ENCODE measurements around the gene EML6.

EML6 gene

DNA sequence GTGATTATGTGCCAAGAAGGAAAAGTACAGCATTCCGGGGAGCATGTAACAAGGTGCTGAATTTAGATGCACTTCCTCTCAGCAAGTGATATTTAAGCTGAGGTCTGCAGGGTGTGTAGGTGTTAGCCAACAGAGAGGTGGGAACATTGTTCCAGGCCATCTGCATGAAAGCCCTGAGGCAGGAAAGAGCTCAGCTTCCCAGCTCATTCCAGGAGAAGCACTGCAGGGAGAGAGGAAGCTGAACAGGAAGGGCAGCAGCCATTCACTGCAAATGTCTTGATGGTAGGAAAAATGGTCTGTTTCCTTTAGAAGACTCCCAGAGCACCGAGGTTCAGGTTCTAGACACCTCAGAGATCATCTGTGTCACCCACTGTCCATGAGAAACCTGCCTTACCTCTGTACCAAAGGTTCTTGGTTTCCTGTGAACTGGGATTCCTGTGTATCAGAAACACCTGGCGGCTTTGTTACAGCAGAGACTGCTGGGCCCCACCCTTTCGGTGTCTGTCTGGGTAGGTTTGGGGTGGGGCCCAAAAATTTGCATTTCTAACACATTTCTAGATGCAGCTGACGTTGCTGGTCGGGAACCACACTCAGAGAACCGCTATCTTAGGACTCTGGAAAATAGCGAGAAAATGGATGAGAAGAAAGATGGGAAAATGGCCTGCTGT, 242.8 kb downstream of the EML6 start:
- no peak overlapping the region for H3K4me3 ChIP-seq (ENCODE audit: low read depth in 1 of 2, low read length in 2 of 2)
- H3K4me1 ChIP-seq (ENCODE audit: insufficient read depth, low read length): no peaks in the 10 kb centered on the region
- H3K36me3 ChIP-seq (ENCODE audit: insufficient read depth, low read length): peaks cover 4% of the 10 kb centered on the region
- H3K27ac ChIP-seq (ENCODE audit: low read depth, low read length): no peak overlapping the region
- H3K27me3 ChIP-seq (ENCODE audit: control insufficient read depth in 1 of 2, insufficient read depth in 2 of 2, low read length in 2 of 2): no peaks in the 10 kb centered on the region
- no peaks in the 10 kb centered on the region for H3K9me3 ChIP-seq (ENCODE audit: low read length)
- no peak overlapping the region for H3K9ac ChIP-seq (ENCODE audit: low read length)

DNA sequence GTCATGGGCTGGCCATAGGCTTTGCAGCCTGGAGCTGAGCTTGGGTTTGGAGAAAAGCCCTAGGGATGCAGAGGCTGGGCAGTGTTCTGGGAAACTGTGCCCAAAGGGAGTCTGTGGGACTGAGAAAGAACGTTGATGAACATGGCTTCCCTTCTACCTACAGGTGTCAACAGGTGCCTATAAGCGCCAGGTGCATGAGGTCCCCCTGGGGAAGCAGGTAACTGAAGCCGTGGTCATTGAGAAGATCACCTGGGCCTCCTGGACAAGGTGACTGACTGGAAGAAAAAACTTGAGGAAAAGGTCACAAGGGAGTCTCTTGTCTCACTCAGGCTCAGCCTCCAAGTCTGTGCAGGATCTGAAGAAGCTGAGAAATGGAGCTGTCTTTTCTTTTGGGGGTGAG, 243.4 kb downstream of the EML6 start:
- Histone ChIP-seq H3K9ac (ENCODE audit: low read length) (no peak overlapping the region), H3K27me3 (ENCODE audit: control insufficient read depth in 1 of 2, insufficient read depth in 2 of 2, low read length in 2 of 2) (no peaks in the 10 kb centered on the region), H3K4me1 (ENCODE audit: insufficient read depth, low read length) (no peaks in the 10 kb centered on the region), H3K9me3 (ENCODE audit: low read length) (no peaks in the 10 kb centered on the region), H3K4me3 (ENCODE audit: low read depth in 1 of 2, low read length in 2 of 2) (no peak overlapping the region), H3K36me3 (ENCODE audit: insufficient read depth, low read length) (peaks cover 4% of the 10 kb centered on the region), H3K27ac (ENCODE audit: low read depth, low read length) (no peak overlapping the region)

DNA sequence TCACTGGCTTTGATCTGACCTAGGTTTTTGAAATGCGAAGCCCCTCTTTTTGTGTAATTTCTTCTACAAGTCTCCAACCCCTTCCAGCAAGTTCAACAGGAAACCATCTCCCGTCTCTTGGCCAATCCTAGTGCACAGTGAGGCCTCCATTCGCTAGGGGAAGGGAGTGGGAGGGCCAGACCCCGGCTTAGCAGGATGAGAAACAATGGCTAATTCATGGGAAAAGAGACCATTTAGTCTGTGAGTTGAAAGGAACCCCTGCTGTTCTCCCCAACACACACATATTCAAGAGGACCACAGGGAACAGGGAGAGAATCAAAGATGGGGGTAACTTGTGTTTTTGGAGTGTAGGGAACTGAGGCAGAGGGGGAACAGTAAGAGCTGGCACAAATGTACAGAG, 243.8 kb downstream of the EML6 start:
- Histone ChIP-seq H3K27ac (ENCODE audit: low read depth, low read length) (no peak overlapping the region), H3K36me3 (ENCODE audit: insufficient read depth, low read length) (peaks cover 4% of the 10 kb centered on the region), H3K27me3 (ENCODE audit: control insufficient read depth in 1 of 2, insufficient read depth in 2 of 2, low read length in 2 of 2) (no peaks in the 10 kb centered on the region), H3K9me3 (ENCODE audit: low read length) (no peaks in the 10 kb centered on the region), H3K4me3 (ENCODE audit: low read depth in 1 of 2, low read length in 2 of 2) (no peak overlapping the region), H3K4me1 (ENCODE audit: insufficient read depth, low read length) (no peaks in the 10 kb centered on the region), H3K9ac (ENCODE audit: low read length) (no peak overlapping the region)

DNA sequence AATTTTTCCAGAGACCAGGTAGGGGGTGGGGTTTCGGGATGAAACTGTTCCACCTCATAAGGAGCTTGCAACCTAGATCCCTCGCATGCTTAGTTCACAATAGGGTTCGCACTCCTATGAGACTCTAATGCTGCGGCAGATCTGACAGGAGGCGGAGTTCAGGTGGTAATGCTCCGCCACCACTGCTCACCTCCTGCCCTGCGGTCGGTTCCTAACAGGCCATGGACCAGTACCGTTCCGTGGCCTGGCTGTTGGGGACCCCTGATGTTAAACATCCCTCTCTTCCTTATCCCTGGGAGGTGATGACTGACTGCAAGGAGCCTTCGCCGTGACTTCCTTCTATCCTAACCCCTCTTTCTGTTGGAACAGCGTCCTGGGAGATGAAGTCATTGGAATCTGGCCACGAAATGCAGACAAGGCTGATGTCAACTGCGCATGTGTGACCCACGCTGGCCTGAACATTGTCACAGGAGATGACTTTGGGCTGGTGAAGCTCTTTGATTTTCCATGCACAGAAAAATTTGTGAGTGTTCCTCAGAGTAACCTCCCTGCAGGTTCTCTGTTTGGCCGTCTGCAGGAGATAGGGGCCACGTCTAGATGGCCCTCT, 244.4 kb downstream of the EML6 start:
- Histone ChIP-seq H3K9ac (ENCODE audit: low read length) (no peak overlapping the region), H3K27ac (ENCODE audit: low read depth, low read length) (no peak overlapping the region), H3K27me3 (ENCODE audit: control insufficient read depth in 1 of 2, insufficient read depth in 2 of 2, low read length in 2 of 2) (no peaks in the 10 kb centered on the region), H3K4me3 (ENCODE audit: low read depth in 1 of 2, low read length in 2 of 2) (no peak overlapping the region), H3K36me3 (ENCODE audit: insufficient read depth, low read length) (peaks cover 4% of the 10 kb centered on the region), H3K4me1 (ENCODE audit: insufficient read depth, low read length) (no peaks in the 10 kb centered on the region), H3K9me3 (ENCODE audit: low read length) (no peaks in the 10 kb centered on the region)

DNA sequence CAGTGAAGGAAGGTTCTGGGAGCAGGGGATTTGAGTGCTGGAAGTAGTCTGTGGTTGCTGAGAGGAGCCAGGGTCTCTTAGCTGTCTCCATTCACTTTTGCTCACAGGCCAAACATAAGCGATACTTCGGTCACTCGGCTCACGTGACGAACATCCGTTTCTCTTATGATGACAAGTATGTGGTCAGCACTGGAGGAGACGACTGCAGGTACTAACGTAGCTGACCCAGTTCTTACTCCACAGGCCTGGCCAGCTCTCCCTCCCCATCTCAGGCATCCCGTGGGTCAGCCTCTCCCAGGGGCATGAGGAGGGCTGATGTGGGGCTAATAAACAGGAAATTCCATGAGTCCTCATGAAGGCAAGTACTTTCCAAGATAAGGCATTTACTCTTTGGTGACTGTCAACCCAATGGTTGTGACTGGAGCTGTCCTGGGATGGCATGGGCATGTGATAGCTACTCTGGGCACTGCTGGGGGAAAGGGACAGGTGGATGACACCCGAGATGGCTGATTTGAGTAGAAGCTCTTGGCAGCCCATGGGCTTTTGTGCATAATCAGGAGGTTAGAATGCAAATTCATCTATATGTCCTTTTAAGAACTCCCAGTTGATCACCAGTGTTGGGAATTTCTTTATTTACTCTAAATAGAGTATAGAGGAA, 245.2 kb downstream of the EML6 start:
- Histone ChIP-seq H3K27ac (ENCODE audit: low read depth, low read length) (no peak overlapping the region), H3K36me3 (ENCODE audit: insufficient read depth, low read length) (peaks cover 9% of the 10 kb centered on the region), H3K4me1 (ENCODE audit: insufficient read depth, low read length) (no peaks in the 10 kb centered on the region), H3K27me3 (ENCODE audit: control insufficient read depth in 1 of 2, insufficient read depth in 2 of 2, low read length in 2 of 2) (no peaks in the 10 kb centered on the region), H3K4me3 (ENCODE audit: low read depth in 1 of 2, low read length in 2 of 2) (no peak overlapping the region), H3K9ac (ENCODE audit: low read length) (no peak overlapping the region), H3K9me3 (ENCODE audit: low read length) (no peaks in the 10 kb centered on the region)

DNA sequence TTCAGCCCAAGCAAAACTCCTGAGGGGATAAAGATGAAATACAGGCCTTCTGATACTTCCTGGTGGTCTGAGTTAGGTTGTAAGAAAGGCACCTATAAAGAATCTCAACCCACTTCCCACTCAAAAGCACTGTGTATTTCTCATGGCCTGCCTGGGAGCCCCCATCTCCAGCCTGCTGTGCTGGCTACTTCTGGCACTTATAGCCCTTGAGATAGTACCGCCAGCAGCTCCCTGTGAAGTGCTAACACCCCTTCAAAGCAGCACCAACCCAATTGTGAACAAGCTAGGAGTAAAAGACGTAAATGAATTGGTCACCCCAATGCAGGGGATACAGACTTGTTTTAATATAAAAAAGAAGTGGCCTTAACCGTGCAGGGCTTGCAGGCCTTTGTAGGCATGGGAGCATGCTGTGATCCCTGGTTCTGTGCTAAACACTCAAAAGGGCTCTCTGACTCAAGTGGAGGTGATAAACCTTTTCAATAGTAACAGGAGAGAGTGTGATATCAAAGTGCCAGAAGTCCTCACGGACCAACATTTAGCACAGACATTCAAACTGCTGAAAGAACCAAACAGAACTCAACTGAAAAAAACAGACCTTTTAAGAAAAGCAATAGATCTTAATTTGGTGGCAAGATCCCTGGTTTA, 246.0 kb downstream of the EML6 start:
- Histone ChIP-seq H3K27me3 (ENCODE audit: control insufficient read depth in 1 of 2, insufficient read depth in 2 of 2, low read length in 2 of 2) (no peaks in the 10 kb centered on the region), H3K9me3 (ENCODE audit: low read length) (no peaks in the 10 kb centered on the region), H3K4me3 (ENCODE audit: low read depth in 1 of 2, low read length in 2 of 2) (no peak overlapping the region), H3K36me3 (ENCODE audit: insufficient read depth, low read length) (peaks cover 9% of the 10 kb centered on the region), H3K9ac (ENCODE audit: low read length) (no peak overlapping the region), H3K4me1 (ENCODE audit: insufficient read depth, low read length) (no peaks in the 10 kb centered on the region), H3K27ac (ENCODE audit: low read depth, low read length) (no peak overlapping the region)

DNA sequence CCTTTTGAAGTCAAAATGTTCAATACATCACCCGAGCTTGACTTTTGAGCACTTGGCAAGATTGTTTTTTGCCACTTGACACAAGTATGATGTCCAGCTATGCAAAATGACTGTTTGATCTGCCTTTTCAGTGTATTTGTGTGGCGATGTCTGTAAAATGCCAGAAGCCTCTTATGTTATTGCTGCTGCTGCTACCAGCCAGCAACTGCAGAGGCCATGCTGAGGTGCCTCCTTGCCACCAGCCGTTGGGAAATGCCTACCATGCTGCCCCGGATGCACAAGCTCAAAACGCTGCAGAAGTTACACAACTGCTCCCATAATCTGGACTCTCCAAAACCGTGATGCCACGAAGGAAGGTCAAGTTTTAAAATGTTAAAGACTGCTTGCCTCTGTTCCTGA, 246.5 kb downstream of the EML6 start:
- Histone ChIP-seq H3K9me3 (ENCODE audit: low read length) (no peaks in the 10 kb centered on the region), H3K27ac (ENCODE audit: low read depth, low read length) (no peak overlapping the region), H3K36me3 (ENCODE audit: insufficient read depth, low read length) (peaks cover 9% of the 10 kb centered on the region), H3K27me3 (ENCODE audit: control insufficient read depth in 1 of 2, insufficient read depth in 2 of 2, low read length in 2 of 2) (no peaks in the 10 kb centered on the region), H3K4me1 (ENCODE audit: insufficient read depth, low read length) (peaks cover 2% of the 10 kb centered on the region), H3K9ac (ENCODE audit: low read length) (no peak overlapping the region), H3K4me3 (ENCODE audit: low read depth in 1 of 2, low read length in 2 of 2) (no peak overlapping the region)

DNA sequence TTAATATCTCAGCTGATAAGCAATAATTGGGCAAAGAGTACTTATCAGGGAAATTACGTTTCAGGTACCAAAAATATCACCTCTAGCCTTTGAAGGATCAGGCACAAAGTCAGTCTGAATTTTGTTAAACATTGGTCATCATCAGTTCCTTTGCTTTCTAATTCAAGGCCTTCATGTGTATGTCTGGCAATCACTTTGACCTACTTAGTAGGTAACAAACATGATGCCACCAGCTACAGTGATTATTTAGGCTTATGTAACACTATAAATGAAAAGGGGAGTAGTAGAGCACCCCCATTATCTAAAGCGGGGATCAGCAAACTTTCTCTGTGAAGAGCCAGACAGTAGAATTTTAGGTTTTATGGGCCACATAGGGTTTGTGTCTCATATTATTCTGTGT, 251.7 kb downstream of the EML6 start:
- Histone ChIP-seq H3K4me1 (ENCODE audit: insufficient read depth, low read length) (peaks cover 29% of the 10 kb centered on the region), H3K36me3 (ENCODE audit: insufficient read depth, low read length) (peaks cover 9% of the 10 kb centered on the region), H3K4me3 (ENCODE audit: low read depth in 1 of 2, low read length in 2 of 2) (no peak overlapping the region), H3K9me3 (ENCODE audit: low read length) (no peaks in the 10 kb centered on the region), H3K9ac (ENCODE audit: low read length) (no peak overlapping the region), H3K27ac (ENCODE audit: low read depth, low read length) (no peak overlapping the region), H3K27me3 (ENCODE audit: control insufficient read depth in 1 of 2, insufficient read depth in 2 of 2, low read length in 2 of 2) (no peaks in the 10 kb centered on the region)

DNA sequence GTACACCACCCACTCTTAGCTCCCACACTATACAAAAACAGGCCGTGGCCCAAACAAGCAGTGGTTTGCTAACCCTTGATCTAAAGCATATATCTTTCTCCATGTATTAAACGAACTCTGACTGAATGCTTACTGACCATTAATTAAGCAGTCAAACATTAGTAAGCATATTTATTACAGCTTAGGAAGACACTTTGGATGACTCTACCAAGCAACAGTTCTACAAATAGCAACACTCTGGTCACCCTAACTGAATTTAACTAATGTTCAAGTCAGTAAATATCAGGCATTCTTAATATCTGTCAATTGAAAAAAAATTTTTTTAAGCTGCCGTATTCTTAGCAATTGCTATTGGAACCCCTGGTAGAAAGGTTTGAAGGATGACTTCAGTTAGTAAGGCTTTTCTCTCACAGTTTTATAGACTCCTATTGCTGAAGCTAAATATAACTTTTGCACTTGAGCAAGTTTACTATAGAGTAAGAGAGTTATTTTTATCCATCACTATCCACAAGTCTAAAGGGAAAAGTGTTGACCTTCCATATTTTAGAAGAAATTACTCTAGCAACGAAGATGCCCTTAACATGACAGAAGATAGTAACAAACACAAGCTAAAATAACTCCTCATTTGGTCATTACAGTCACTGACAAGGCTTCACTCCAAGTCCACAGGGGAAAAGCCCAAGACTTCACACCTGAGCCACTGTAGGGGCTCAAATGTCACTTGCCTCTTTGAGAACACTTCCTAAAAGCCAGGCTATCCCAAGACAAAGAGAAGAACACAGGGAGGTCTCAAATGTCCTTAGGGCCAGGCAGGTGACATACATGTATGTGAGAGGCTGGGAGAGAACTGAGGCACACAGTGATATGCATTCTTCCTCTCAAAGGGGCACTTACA, 252.4 kb downstream of the EML6 start:
- H3K4me3 ChIP-seq (ENCODE audit: low read depth in 1 of 2, low read length in 2 of 2): no peak overlapping the region
- H3K27me3 ChIP-seq (ENCODE audit: control insufficient read depth in 1 of 2, insufficient read depth in 2 of 2, low read length in 2 of 2): no peaks in the 10 kb centered on the region
- no peak overlapping the region for H3K27ac ChIP-seq (ENCODE audit: low read depth, low read length)
- H3K36me3 ChIP-seq (ENCODE audit: insufficient read depth, low read length): peaks cover 6% of the 10 kb centered on the region
- peaks cover 33% of the 10 kb centered on the region for H3K4me1 ChIP-seq (ENCODE audit: insufficient read depth, low read length)
- no peak overlapping the region for H3K9ac ChIP-seq (ENCODE audit: low read length)
- no peaks in the 10 kb centered on the region for H3K9me3 ChIP-seq (ENCODE audit: low read length)

DNA sequence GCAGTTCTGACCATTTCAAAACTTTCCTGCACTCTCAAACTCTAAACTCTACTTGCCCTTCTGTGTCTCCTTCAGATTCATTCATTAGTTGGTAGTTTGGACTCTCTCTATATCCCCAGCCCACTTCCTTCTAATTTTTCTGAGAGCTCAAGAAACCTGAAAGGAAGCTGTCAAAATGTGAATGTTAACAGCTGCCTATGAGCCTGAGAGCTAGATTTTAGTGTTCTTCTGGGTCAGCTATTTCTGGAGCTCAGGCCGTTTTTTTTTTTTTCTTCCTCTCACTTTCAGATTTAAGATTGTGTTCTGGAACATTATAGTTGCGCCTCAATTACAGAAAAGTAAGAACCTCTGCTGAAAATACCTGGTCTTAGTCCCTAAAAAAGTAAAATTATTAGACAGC, 253.7 kb downstream of the EML6 start:
- Histone ChIP-seq H3K4me1 (ENCODE audit: insufficient read depth, low read length) (peaks cover 33% of the 10 kb centered on the region), H3K27ac (ENCODE audit: low read depth, low read length) (no peak overlapping the region), H3K4me3 (ENCODE audit: low read depth in 1 of 2, low read length in 2 of 2) (no peak overlapping the region), H3K36me3 (ENCODE audit: insufficient read depth, low read length) (peaks cover 5% of the 10 kb centered on the region), H3K9ac (ENCODE audit: low read length) (no peak overlapping the region), H3K9me3 (ENCODE audit: low read length) (no peaks in the 10 kb centered on the region), H3K27me3 (ENCODE audit: control insufficient read depth in 1 of 2, insufficient read depth in 2 of 2, low read length in 2 of 2) (no peaks in the 10 kb centered on the region)
